Measurements from ENCODE around the gene SF3B1. TPM values are rescaled to one million over a fixed set of nuclear protein-coding genes. Genes with fewer than 3 reads are reported as not detected.
"Not testable (repeated sequence)": the region's sequence is repeated elsewhere in the genome, so short reads cannot be mapped to it uniquely, and the experiment has no call there.

The SF3B1 gene
- polyA plus RNA-seq, 3 donors, result 82.5 to 113 (median 109) TPM

GRCh38 chr2:197391220-197391717 lies 43.6 kb downstream of the SF3B1 start:
- H3K27ac ChIP-seq (ENCODE audit: low read depth, low read length), result no peak overlapping the region
- 91 to 100% (median 97%) methylated on average over 1 of the region's 1 CpG for WGBS, 3 donors

GRCh38 chr2:197388866-197389587 lies 45.8 kb downstream of the SF3B1 start:
- no peak overlapping the region for H3K27ac ChIP-seq (ENCODE audit: low read depth, low read length)
- 91 to 95% (median 93%) methylated on average over 5 of the region's 5 CpGs for WGBS, 3 donors

GRCh38 chr2:197387179-197387578 lies 47.6 kb downstream of the SF3B1 start:
- no peak overlapping the region for H3K27ac ChIP-seq (ENCODE audit: low read depth, low read length)
- WGBS, 3 donors, result 92 to 96% (median 94%) methylated on average over 8 of the region's 8 CpGs

- 96 to 98% (median 97%) methylated on average over 2 of the region's 2 CpGs for WGBS, 3 donors
Observed at GRCh38 chr2:197386242-197386641, 48.6 kb downstream of the SF3B1 start.

GRCh38 chr2:197383825-197384224 lies 51.0 kb downstream of the SF3B1 start:
- no peak overlapping the region for H3K27ac ChIP-seq (ENCODE audit: low read depth, low read length)
- WGBS, 3 donors, result 45 to 73% (median 70%) methylated on average over 4 of the region's 4 CpGs

More at GRCh38 chr2:197386242-197386641, 48.6 kb downstream of the SF3B1 start:
- H3K27ac ChIP-seq (ENCODE audit: low read depth, low read length), result no peak overlapping the region

- H3K27ac ChIP-seq (ENCODE audit: low read depth, low read length), result no peak overlapping the region
- 56 to 79% (median 73%) methylated on average over 1 of the region's 1 CpG for WGBS, 3 donors
Observed at GRCh38 chr2:197381641-197382040, 53.2 kb downstream of the SF3B1 start.

GRCh38 chr2:197379918-197380309 lies 54.9 kb downstream of the SF3B1 start:
- 80 to 89% (median 86%) methylated on average over 5 of the region's 5 CpGs for WGBS, 3 donors
- H3K27ac ChIP-seq (ENCODE audit: low read depth, low read length), result not testable (repeated sequence)

GRCh38 chr2:197379308-197379917 lies 55.4 kb downstream of the SF3B1 start:
- not testable (repeated sequence) for H3K27ac ChIP-seq (ENCODE audit: low read depth, low read length)
- WGBS, 3 donors, result 57 to 65% (median 57%) methylated on average over 3 of the region's 3 CpGs

- 35 to 56% (median 49%) methylated on average over 17 of the region's 17 CpGs for WGBS, 3 donors
- no peak overlapping the region for H3K27ac ChIP-seq (ENCODE audit: low read depth, low read length)
Observed at GRCh38 chr2:197378494-197379307, 56.1 kb downstream of the SF3B1 start.

GRCh38 chr2:197378086-197378485 lies 56.7 kb downstream of the SF3B1 start:
- no peak overlapping the region for H3K27ac ChIP-seq (ENCODE audit: low read depth, low read length)
- 50 to 62% (median 53%) methylated on average over 3 of the region's 3 CpGs for WGBS, 3 donors

- 84 to 85% (median 84%) methylated on average over 9 of the region's 9 CpGs for WGBS, 3 donors
- no peak overlapping the region for H3K27ac ChIP-seq (ENCODE audit: low read depth, low read length)
Observed at GRCh38 chr2:197377670-197378069, 57.2 kb downstream of the SF3B1 start.

- no peak overlapping the region for H3K27ac ChIP-seq (ENCODE audit: low read depth, low read length)
- WGBS, 3 donors, result 59 to 60% (median 59%) methylated on average over 3 of the region's 3 CpGs
Observed at GRCh38 chr2:197372592-197372991, 62.2 kb downstream of the SF3B1 start.

GRCh38 chr2:197370664-197371063 lies 64.2 kb downstream of the SF3B1 start:
- not testable (repeated sequence) for H3K27ac ChIP-seq (ENCODE audit: low read depth, low read length)
- WGBS, 3 donors, result 95 to 98% (median 98%) methylated on average over 27 to 31 of the region's 31 CpGs

GRCh38 chr2:197369933-197370320 lies 64.9 kb downstream of the SF3B1 start:
- WGBS, 3 donors, result 34 to 59% (median 40%) methylated on average over 4 of the region's 4 CpGs
- H3K27ac ChIP-seq (ENCODE audit: low read depth, low read length), result no peak overlapping the region

- no peak overlapping the region for H3K27ac ChIP-seq (ENCODE audit: low read depth, low read length)
- 34 to 70% (median 39%) methylated on average over 5 of the region's 5 CpGs for WGBS, 3 donors
Observed at GRCh38 chr2:197369228-197369932, 65.4 kb downstream of the SF3B1 start.

GRCh38 chr2:197368412-197368811 lies 66.4 kb downstream of the SF3B1 start:
- H3K27ac ChIP-seq (ENCODE audit: low read depth, low read length), result no peak overlapping the region
- WGBS, 3 donors, result 87 to 92% (median 87%) methylated on average over 6 of the region's 6 CpGs

GRCh38 chr2:197363998-197364397 lies 70.8 kb downstream of the SF3B1 start:
- WGBS, 3 donors, result 52 to 71% (median 62%) methylated on average over 5 of the region's 5 CpGs

GRCh38 chr2:197360744-197361156 lies 74.1 kb downstream of the SF3B1 start:
- no peak overlapping the region for H3K27ac ChIP-seq (ENCODE audit: low read depth, low read length)

More at GRCh38 chr2:197363998-197364397, 70.8 kb downstream of the SF3B1 start:
- no peak overlapping the region for H3K27ac ChIP-seq (ENCODE audit: low read depth, low read length)
